Measurements from ENCODE around the gene ZNF81.
"Not testable (repeated sequence)": the region's sequence is repeated elsewhere in the genome, so short reads cannot be mapped to it uniquely, and the experiment has no call there.

The ZNF81 gene

GRCh38 chrX:47864785-47865184, 28.1 kb downstream of the ZNF81 start:
- Mint-ChIP-seq H3K9me3 (no peaks in the 10 kb centered on the region), H3K4me1 (ENCODE audit: low read depth) (no peaks in the 10 kb centered on the region), H3K27me3 (no peaks in the 10 kb centered on the region), H3K36me3 (ENCODE audit: low read depth) (peaks cover 35% of the 10 kb centered on the region), H3K27ac (no peak overlapping the region), H3K4me3 (no peak overlapping the region)

- H3K9me3 Mint-ChIP-seq = no peaks in the 10 kb centered on the region
- H3K27me3 Mint-ChIP-seq = no peaks in the 10 kb centered on the region
- no peak overlapping the region for H3K4me3 Mint-ChIP-seq
- no peak overlapping the region for H3K27ac Mint-ChIP-seq
- peaks cover 57% of the 10 kb centered on the region for H3K36me3 Mint-ChIP-seq (ENCODE audit: low read depth)
- H3K4me1 Mint-ChIP-seq (ENCODE audit: low read depth) = no peaks in the 10 kb centered on the region
Measured at GRCh38 chrX:47873123-47873522, 36.4 kb downstream of the ZNF81 start.

- no peak overlapping the region for H3K27ac Mint-ChIP-seq
- no peak overlapping the region for H3K4me3 Mint-ChIP-seq
- no peaks in the 10 kb centered on the region for H3K4me1 Mint-ChIP-seq (ENCODE audit: low read depth)
- no peaks in the 10 kb centered on the region for H3K27me3 Mint-ChIP-seq
- H3K36me3 Mint-ChIP-seq (ENCODE audit: low read depth) = peaks cover 50% of the 10 kb centered on the region
- no peaks in the 10 kb centered on the region for H3K9me3 Mint-ChIP-seq
Measured at GRCh38 chrX:47877327-47877726, 40.6 kb downstream of the ZNF81 start.

- Mint-ChIP-seq H3K9me3 (no peaks in the 10 kb centered on the region), H3K36me3 (ENCODE audit: low read depth) (peaks cover 46% of the 10 kb centered on the region), H3K27me3 (no peaks in the 10 kb centered on the region), H3K4me3 (no peak overlapping the region), H3K27ac (no peak overlapping the region), H3K4me1 (ENCODE audit: low read depth) (no peaks in the 10 kb centered on the region)
Measured at GRCh38 chrX:47878198-47878597, 41.5 kb downstream of the ZNF81 start.

DNA sequence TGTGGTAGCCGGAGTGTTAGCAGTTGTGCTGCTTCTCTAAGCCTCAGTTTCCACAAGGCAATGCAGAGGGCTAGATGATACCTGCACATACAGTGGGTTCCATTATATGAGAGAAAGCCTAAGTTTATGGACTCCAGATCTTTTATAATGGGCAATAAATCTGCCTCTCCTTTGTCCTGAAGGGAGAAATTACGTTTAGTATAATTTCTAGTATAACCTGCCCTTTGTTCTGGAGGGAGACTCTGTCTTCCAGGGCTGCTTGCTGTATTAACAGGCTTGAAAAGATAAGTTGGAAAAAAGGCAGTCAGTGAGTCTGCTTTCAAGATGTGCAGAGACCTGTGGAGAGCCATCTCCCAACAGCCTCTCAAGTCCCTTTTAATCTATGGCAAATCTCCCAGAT, 42.8 kb downstream of the ZNF81 start:
- no peaks in the 10 kb centered on the region for H3K9me3 Mint-ChIP-seq
- no peaks in the 10 kb centered on the region for H3K27me3 Mint-ChIP-seq
- H3K4me1 Mint-ChIP-seq (ENCODE audit: low read depth) = no peaks in the 10 kb centered on the region
- H3K27ac Mint-ChIP-seq = no peak overlapping the region
- peaks cover 40% of the 10 kb centered on the region for H3K36me3 Mint-ChIP-seq (ENCODE audit: low read depth)
- no peak overlapping the region for H3K4me3 Mint-ChIP-seq

- H3K27me3 Mint-ChIP-seq = no peaks in the 10 kb centered on the region
- H3K36me3 Mint-ChIP-seq (ENCODE audit: low read depth) = peaks cover 46% of the 10 kb centered on the region
- no peaks in the 10 kb centered on the region for H3K4me1 Mint-ChIP-seq (ENCODE audit: low read depth)
- no peaks in the 10 kb centered on the region for H3K9me3 Mint-ChIP-seq
- H3K4me3 Mint-ChIP-seq = no peak overlapping the region
- H3K27ac Mint-ChIP-seq = no peak overlapping the region
Measured at GRCh38 chrX:47880927-47881326, 44.2 kb downstream of the ZNF81 start.

DNA sequence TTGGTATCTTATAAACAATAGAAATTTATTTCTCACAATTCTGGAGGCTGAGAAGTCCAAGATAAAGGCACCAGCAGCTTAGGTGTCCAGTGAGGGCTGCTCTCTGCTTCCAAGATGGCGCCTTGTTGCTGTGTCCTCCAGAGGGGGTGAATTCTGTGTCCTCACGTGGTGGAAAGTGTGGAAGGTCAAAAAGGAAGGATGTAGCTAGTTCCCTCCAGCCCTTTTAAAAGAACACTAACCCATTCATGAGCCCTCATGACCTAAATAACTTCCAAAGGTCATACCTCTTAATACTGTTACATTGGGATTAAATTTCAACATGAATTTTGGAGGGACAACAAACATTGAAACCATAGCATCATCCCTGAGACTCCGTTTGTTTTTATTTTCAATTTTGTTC, 48.8 kb downstream of the ZNF81 start:
- H3K4me1 Mint-ChIP-seq (ENCODE audit: low read depth) = no peaks in the 10 kb centered on the region
- H3K4me3 Mint-ChIP-seq = no peak overlapping the region
- H3K27ac Mint-ChIP-seq = no peak overlapping the region
- H3K9me3 Mint-ChIP-seq = no peaks in the 10 kb centered on the region
- H3K36me3 Mint-ChIP-seq (ENCODE audit: low read depth) = peaks cover 46% of the 10 kb centered on the region
- H3K27me3 Mint-ChIP-seq = no peaks in the 10 kb centered on the region

GRCh38 chrX:47898024-47898423, 61.3 kb downstream of the ZNF81 start:
- no peaks in the 10 kb centered on the region for H3K9me3 Mint-ChIP-seq
- no peaks in the 10 kb centered on the region for H3K4me1 Mint-ChIP-seq (ENCODE audit: low read depth)
- H3K36me3 Mint-ChIP-seq (ENCODE audit: low read depth) = peaks cover 40% of the 10 kb centered on the region
- H3K27ac Mint-ChIP-seq = no peak overlapping the region
- no peak overlapping the region for H3K4me3 Mint-ChIP-seq
- H3K27me3 Mint-ChIP-seq = no peaks in the 10 kb centered on the region

GRCh38 chrX:47900833-47901232, 64.1 kb downstream of the ZNF81 start:
- no peaks in the 10 kb centered on the region for H3K4me1 Mint-ChIP-seq (ENCODE audit: low read depth)
- no peak overlapping the region for H3K4me3 Mint-ChIP-seq
- H3K9me3 Mint-ChIP-seq = no peaks in the 10 kb centered on the region
- H3K27ac Mint-ChIP-seq = no peak overlapping the region
- H3K36me3 Mint-ChIP-seq (ENCODE audit: low read depth) = peaks cover 28% of the 10 kb centered on the region
- no peaks in the 10 kb centered on the region for H3K27me3 Mint-ChIP-seq

DNA sequence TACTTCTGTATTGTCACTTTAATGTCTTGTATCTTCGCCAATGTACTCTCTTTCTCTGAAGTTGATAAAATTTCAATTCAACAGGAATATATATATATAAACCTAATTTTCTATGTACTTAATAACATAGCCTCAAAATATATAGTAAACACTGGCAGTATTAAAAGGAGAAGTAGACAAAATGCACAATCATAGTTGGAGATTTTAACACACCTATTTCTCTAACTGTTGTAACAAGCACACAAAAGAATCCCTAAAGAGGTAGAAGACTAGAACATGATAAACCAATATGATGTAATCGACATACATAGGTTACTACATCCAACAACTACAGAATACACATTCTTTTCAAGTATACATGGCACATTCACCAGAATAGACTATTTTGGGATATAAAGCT, 65.5 kb downstream of the ZNF81 start:
- H3K27ac Mint-ChIP-seq = no peak overlapping the region
- H3K36me3 Mint-ChIP-seq (ENCODE audit: low read depth) = peaks cover 19% of the 10 kb centered on the region
- no peak overlapping the region for H3K4me3 Mint-ChIP-seq
- no peaks in the 10 kb centered on the region for H3K9me3 Mint-ChIP-seq
- H3K4me1 Mint-ChIP-seq (ENCODE audit: low read depth) = no peaks in the 10 kb centered on the region
- H3K27me3 Mint-ChIP-seq = no peaks in the 10 kb centered on the region

GRCh38 chrX:47915886-47916493, 79.3 kb downstream of the ZNF81 start:
- H3K27me3 Mint-ChIP-seq = no peaks in the 10 kb centered on the region
- no peak overlapping the region for H3K27ac Mint-ChIP-seq
- H3K9me3 Mint-ChIP-seq = peaks cover 30% of the 10 kb centered on the region
- no peaks in the 10 kb centered on the region for H3K4me1 Mint-ChIP-seq (ENCODE audit: low read depth)
- peaks cover 58% of the 10 kb centered on the region for H3K36me3 Mint-ChIP-seq (ENCODE audit: low read depth)
- no peak overlapping the region for H3K4me3 Mint-ChIP-seq

GRCh38 chrX:47918274-47918673, 81.6 kb downstream of the ZNF81 start:
- H3K4me1 Mint-ChIP-seq (ENCODE audit: low read depth) = no peaks in the 10 kb centered on the region
- no peak overlapping the region for H3K27ac Mint-ChIP-seq
- H3K4me3 Mint-ChIP-seq = no peak overlapping the region
- peaks cover 26% of the 10 kb centered on the region for H3K9me3 Mint-ChIP-seq
- H3K27me3 Mint-ChIP-seq = no peaks in the 10 kb centered on the region
- H3K36me3 Mint-ChIP-seq (ENCODE audit: low read depth) = peaks cover 50% of the 10 kb centered on the region

DNA sequence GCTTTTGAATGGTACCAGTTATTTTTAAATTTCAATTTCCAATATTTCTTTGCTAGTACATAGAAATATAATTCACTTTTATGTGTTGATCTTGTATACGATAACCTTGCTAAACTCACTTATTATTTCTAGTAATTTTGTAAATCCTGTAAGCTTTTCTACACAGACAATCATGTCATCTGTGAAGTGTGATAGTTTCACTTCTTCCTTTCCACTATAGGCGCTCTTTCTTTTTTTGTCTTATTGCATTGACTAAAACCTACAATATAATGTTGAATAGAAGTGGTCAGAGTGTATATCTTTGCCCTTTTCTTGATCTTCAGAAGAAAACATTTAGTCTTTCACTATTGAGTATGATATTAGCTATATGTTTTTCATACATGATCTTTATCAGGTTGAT, 90.5 kb downstream of the ZNF81 start:
- H3K4me1 Mint-ChIP-seq (ENCODE audit: low read depth) = no peaks in the 10 kb centered on the region
- H3K9me3 Mint-ChIP-seq = no peaks in the 10 kb centered on the region
- no peak overlapping the region for H3K27ac Mint-ChIP-seq
- H3K27me3 Mint-ChIP-seq = no peaks in the 10 kb centered on the region
- H3K36me3 Mint-ChIP-seq (ENCODE audit: low read depth) = no peaks in the 10 kb centered on the region
- H3K4me3 Mint-ChIP-seq = no peak overlapping the region

- H3K27ac Mint-ChIP-seq; H3K9me3 Mint-ChIP-seq; H3K27me3 Mint-ChIP-seq; H3K36me3 Mint-ChIP-seq (ENCODE audit: low read depth); H3K4me3 Mint-ChIP-seq; H3K4me1 Mint-ChIP-seq (ENCODE audit: low read depth): not testable (repeated sequence)
Measured at GRCh38 chrX:47931970-47932369, 95.3 kb downstream of the ZNF81 start.

DNA sequence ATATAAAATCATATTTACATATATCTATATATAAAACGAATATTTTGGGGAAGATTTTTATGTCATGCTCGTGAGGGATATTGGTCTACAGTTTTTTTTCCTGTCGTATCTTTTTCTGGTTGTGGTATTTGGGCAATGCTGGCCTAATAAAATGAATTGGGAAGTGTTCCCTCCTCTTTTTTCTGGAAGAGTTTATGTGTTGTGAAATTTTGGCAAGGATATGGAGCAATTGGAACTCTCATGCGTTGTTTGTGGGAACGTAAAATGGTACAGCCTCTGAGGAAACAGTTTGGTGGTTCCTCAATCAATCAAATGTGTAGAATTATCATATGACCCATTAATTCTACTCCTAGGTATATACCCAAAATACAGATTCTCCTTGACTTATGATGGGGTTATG, 97.2 kb downstream of the ZNF81 start:
- H3K4me3 Mint-ChIP-seq = no peak overlapping the region
- H3K27ac Mint-ChIP-seq = no peak overlapping the region
- H3K36me3 Mint-ChIP-seq (ENCODE audit: low read depth) = no peaks in the 10 kb centered on the region
- no peaks in the 10 kb centered on the region for H3K27me3 Mint-ChIP-seq
- no peaks in the 10 kb centered on the region for H3K9me3 Mint-ChIP-seq
- peaks cover 9% of the 10 kb centered on the region for H3K4me1 Mint-ChIP-seq (ENCODE audit: low read depth)

- H3K36me3 Mint-ChIP-seq (ENCODE audit: low read depth) = no peaks in the 10 kb centered on the region
- no peaks in the 10 kb centered on the region for H3K27me3 Mint-ChIP-seq
- H3K9me3 Mint-ChIP-seq = no peaks in the 10 kb centered on the region
- H3K4me3 Mint-ChIP-seq = peak overlapping the region; percentile 72
- peaks cover 9% of the 10 kb centered on the region for H3K4me1 Mint-ChIP-seq (ENCODE audit: low read depth)
- H3K27ac Mint-ChIP-seq = no peak overlapping the region
Measured at GRCh38 chrX:47936224-47936939, 99.7 kb downstream of the ZNF81 start.
